H1 (cell line): ENCODE measurements around the gene BTG2. TPM values are rescaled to one million over a fixed set of nuclear protein-coding genes. Genes with fewer than 3 reads are reported as not detected.

Experiments used
- CTCF ChIA-PET: fragments of 300-600 bp; sonication (Branson Sonifier 250); formaldehyde crosslinking; loops from one replicate; lab custom pipeline; 2021; ENCODE audit not compliant: partially characterized antibody; lab: Charles Lee
- POLR2A ChIA-PET: fragments of 300-600 bp; sonication (Branson Sonifier 250); formaldehyde crosslinking; loops from one replicate; lab custom pipeline; 2021; ENCODE audit warnings: inconsistent platforms; ENCODE audit not compliant: partially characterized antibody; lab: Charles Lee
- DNase-seq, 2 experiments: peaks; one replicate each; pipeline versions ENCODE4 v3.0.0 to v3.0.0-alpha.2; 2010 to 2022; ENCODE audit warnings: low spot score in 2 of 2, low read depth in 1 of 2, mixed read lengths in 1 of 2
- FAIRE-seq: peaks from 2 replicates; lab custom pipeline; 2011; peaks lifted over from hg19 to GRCh38; lab: Jason Lieb, UNC
- H2AFZ ChIP-seq: 2 replicates; pipeline ENCODE4 v1.8.1; 2012; ENCODE audit warnings: low read length, inconsistent platforms
- H2AK5ac ChIP-seq: 2 replicates; pipeline ENCODE4 v1.6.1; 2013; ENCODE audit warnings: low read depth, low read length
- H2BK120ac ChIP-seq: replicated peaks from 2 replicates; pipeline ENCODE3; 2013; ENCODE audit warnings: low read depth, low read length, inconsistent platforms
- H2BK12ac ChIP-seq: 2 replicates; pipeline ENCODE4 v1.6.1; 2013; ENCODE audit warnings: low read depth, low read length
- H2BK15ac ChIP-seq: 2 replicates; pipeline ENCODE4 v1.6.1; 2013; ENCODE audit warnings: low read length
- H2BK20ac ChIP-seq: 2 replicates; pipeline ENCODE4 v1.6.1; 2013; ENCODE audit warnings: low read length
- H2BK5ac ChIP-seq: 2 replicates; pipeline ENCODE4 v1.6.1; 2013; ENCODE audit warnings: low read depth, low read length
- H3K14ac ChIP-seq: 2 replicates; pipeline ENCODE4 v1.6.1; 2013; ENCODE audit warnings: inconsistent platforms; ENCODE audit not compliant: insufficient read length
- H3K18ac ChIP-seq: 2 replicates; pipeline ENCODE4 v1.6.1; 2013; ENCODE audit warnings: low read length; ENCODE audit errors: extremely low read depth
- H3K23ac ChIP-seq: 2 replicates; pipeline ENCODE4 v1.6.1; 2013; ENCODE audit warnings: inconsistent platforms; ENCODE audit not compliant: insufficient read length
- H3K23me2 ChIP-seq: 2 replicates; pipeline ENCODE4 v1.6.1; 2013; ENCODE audit warnings: low read depth, low read length
- H3K27ac ChIP-seq: 2 replicates; pipeline ENCODE4 v1.6.1; 2011; ENCODE audit warnings: low read depth, low read length, inconsistent platforms
- H3K27me3 ChIP-seq, 4 experiments: replicated peaks in 1 of 4; 1 replicate in 1 of 4; 2 replicates in 3 of 4; pipeline versions ENCODE4 v1.6.1 to v1.8.1; 2011 to 2013; ENCODE audit warnings: low read length in 3 of 4, mild to moderate bottlenecking in 3 of 4, inconsistent platforms in 2 of 4, mixed read lengths in 2 of 4, moderate library complexity in 1 of 4; ENCODE audit not compliant: control insufficient read depth in 3 of 4, insufficient read depth in 3 of 4; ENCODE audit errors: extremely low read depth in 1 of 4
- H3K36me3 ChIP-seq, 4 experiments: 2 replicates each; pipeline versions ENCODE4 v1.6.1 to v1.8.1; 2011 to 2013; ENCODE audit warnings: mild to moderate bottlenecking in 4 of 4, low read length in 3 of 4, moderate library complexity in 2 of 4, control low read depth in 1 of 4, inconsistent platforms in 1 of 4; ENCODE audit not compliant: insufficient read depth in 4 of 4, control insufficient read depth in 2 of 4
- H3K4ac ChIP-seq: replicated peaks from 2 replicates; pipeline ENCODE3; 2013; ENCODE audit warnings: low read length, low read depth, mixed read lengths, inconsistent platforms; ENCODE audit not compliant: insufficient read length
- H3K4me1 ChIP-seq, 4 experiments: replicated peaks in 1 of 4; 1 replicate in 1 of 4; 2 replicates in 3 of 4; pipeline versions ENCODE4 v1.6.1 to v1.8.1; 2011 to 2013; ENCODE audit warnings: low read length in 3 of 4, inconsistent platforms in 2 of 4, mixed read lengths in 1 of 4; ENCODE audit not compliant: insufficient read depth in 4 of 4, control insufficient read depth in 3 of 4
- H3K4me2 ChIP-seq, 2 experiments: 2 replicates each; pipeline versions ENCODE4 v1.6.1 to v1.8.1; 2011 to 2013; ENCODE audit warnings: low read depth in 2 of 2, low read length in 2 of 2, control low read depth in 1 of 2, inconsistent platforms in 1 of 2, mild to moderate bottlenecking in 1 of 2; ENCODE audit not compliant: insufficient read depth in 1 of 2
- H3K4me3 ChIP-seq, 4 experiments: fragments of 200-600, 300-600 bp in 1 of 4; sonication (generic), shearing (Covaris generic), sonication (Bioruptor Twin) in 1 of 4; 2 replicates each; pipeline versions ENCODE4 v1.5.1 to v1.8.1; 2011 to 2016; ENCODE audit warnings: low read length in 4 of 4, low read depth in 3 of 4, control low read depth in 2 of 4, inconsistent platforms in 2 of 4, mild to moderate bottlenecking in 2 of 4, mixed read lengths in 1 of 4, moderate library complexity in 1 of 4; ENCODE audit not compliant: insufficient read depth in 2 of 4; ENCODE audit errors: extremely low read depth in 1 of 4
- H3K56ac ChIP-seq: replicated peaks from 2 replicates; pipeline ENCODE3; 2013; ENCODE audit warnings: low read depth, mild to moderate bottlenecking, mixed read lengths, low read length, inconsistent platforms; ENCODE audit not compliant: insufficient read length
- H3K79me1 ChIP-seq: 2 replicates; pipeline ENCODE4 v1.6.1; 2013; ENCODE audit warnings: low read depth, low read length, control low read depth
- H3K79me2 ChIP-seq, 2 experiments: 2 replicates each; pipeline versions ENCODE4 v1.6.1 to v1.8.1; 2012 to 2013; ENCODE audit warnings: low read length in 2 of 2, mild to moderate bottlenecking in 2 of 2, inconsistent platforms in 1 of 2; ENCODE audit not compliant: insufficient read depth in 2 of 2, control insufficient read depth in 1 of 2
- H3K9ac ChIP-seq, 4 experiments: replicated peaks in 1 of 4; 1 replicate in 1 of 4; 2 replicates in 3 of 4; pipeline versions ENCODE4 v1.6.1 to v1.8.1; 2011 to 2013; ENCODE audit warnings: low read depth in 3 of 4, low read length in 3 of 4, control low read depth in 2 of 4, mild to moderate bottlenecking in 2 of 4, moderate library complexity in 2 of 4, inconsistent platforms in 1 of 4; ENCODE audit errors: extremely low read depth in 1 of 4
- H3K9me3 ChIP-seq, 2 experiments: 2 replicates each; pipeline versions ENCODE4 v1.6.1 to v1.8.1; 2012 to 2013; ENCODE audit warnings: mild to moderate bottlenecking in 2 of 2, moderate library complexity in 2 of 2, control low read depth in 1 of 2, inconsistent platforms in 1 of 2, low read depth in 1 of 2, low read length in 1 of 2, mixed read lengths in 1 of 2; ENCODE audit not compliant: insufficient read depth in 2 of 2
- H4K20me1 ChIP-seq, 2 experiments: replicated peaks in 1 of 2; 2 replicates each; pipeline versions ENCODE3 to v1.8.1; 2011 to 2013; ENCODE audit warnings: inconsistent platforms in 2 of 2, low read length in 2 of 2, mild to moderate bottlenecking in 1 of 2; ENCODE audit not compliant: insufficient read depth in 2 of 2, control insufficient read depth in 1 of 2
- H4K5ac ChIP-seq: 2 replicates; pipeline ENCODE4 v1.6.1; 2013; ENCODE audit warnings: low read length, low read depth, mixed read lengths, inconsistent platforms; ENCODE audit not compliant: insufficient read length
- H4K8ac ChIP-seq: 2 replicates; pipeline ENCODE4 v1.8.0; 2013; ENCODE audit warnings: mild to moderate bottlenecking, moderate library complexity, low read length, inconsistent platforms; ENCODE audit not compliant: insufficient read depth; ENCODE audit errors: extremely low read depth
- H4K91ac ChIP-seq: replicated peaks from 2 replicates; pipeline ENCODE3; 2013; ENCODE audit warnings: low read length, mixed read lengths, inconsistent platforms; ENCODE audit not compliant: insufficient read length
- PHF8 ChIP-seq: fragments of 200-600 bp; sonication (generic); conservative IDR thresholded peaks from 2 replicates; pipeline ENCODE4 v1.7.1; 2012; ENCODE audit warnings: low read depth, mild to moderate bottlenecking, inconsistent platforms, low read length, moderate library complexity
- SIRT6 ChIP-seq: IDR thresholded peaks from one replicate; pipeline ENCODE4 v1.7.1; 2012; ENCODE audit warnings: low read length, inconsistent platforms
- WGBS, 2 experiments: shearing (Covaris generic) in 1 of 2; methylation state at CpG; one replicate each; pipeline versions ENCODE4 v1.1.6 to v1.1.7; 2013 to 2015; ENCODE audit warnings: low lambda C conversion rate in 2 of 2, mixed read lengths in 2 of 2, inconsistent platforms in 1 of 2, low coverage in 1 of 2, missing lambda C conversion rate in 1 of 2; ENCODE audit not compliant: insufficient replicate concordance in 2 of 2, insufficient coverage in 1 of 2, insufficient read length in 1 of 2; ENCODE audit errors: extremely low coverage in 1 of 2, missing lambda C conversion rate in 1 of 2; 5-methylcytosine and 5-hydroxymethylcytosine counted together
- polyA plus RNA-seq, 7 experiments: library from polyadenylated mRNA; depleted of rRNA in 3 of 7; stranded (reverse) in 5 of 7; unstranded in 2 of 7; fragments of >200 nt in 5 of 7; fragments of 200-250 nt in 2 of 7; gene quantifications; 1 replicate in 5 of 7; 2 replicates in 1 of 7; 4 replicates in 1 of 7; pipeline versions ENCODE4 v1.2.1 to v1.2.3, GENCODE V29; 2011 to 2013; ENCODE audit warnings: missing spikeins in 2 of 7, mixed read lengths in 2 of 7
- total RNA-seq: library from RNA; stranded (reverse); fragmentation: NEBNext Ultra II Directional; extraction: Animal tissue kit (Norgen Biotek cat#: 25700); gene quantifications from 2 replicates; pipeline ENCODE4 v1.2.1, GENCODE V29; 2021

Gene BTG2
- total and polyA plus RNA-seq, 2 of the 8 experiments (the other 6 are each of a cell fraction or from before 2014, with no cell fraction given) = 4.8 to 11.0 TPM

- Histone ChIP-seq H3K18ac (no peak overlapping the region), H2BK120ac (no peak overlapping the region), H2BK20ac (no peak overlapping the region), H3K23ac (no peak overlapping the region), H3K4me1 (peaks cover 15 to 34% (median 22%) of the 10 kb centered on the region in 4 experiments), H2AFZ (no peak overlapping the region), H2AK5ac (peak overlapping the region; percentile 79), H3K27me3 (peaks cover 0 to 20% (median 13%) of the 10 kb centered on the region in 4 experiments; a peak in 4 of 7 replicates), H3K4ac (no peak overlapping the region), H3K4me3 (peak overlapping the region in 2 of 4 experiments; percentile 21 to 53; a peak in 2 of 8 replicates), H4K91ac (no peak overlapping the region), H4K8ac (peak overlapping the region; percentile 60; the same call in 1 of the 2 replicates), H3K36me3 (no peaks in the 10 kb centered on the region), H3K27ac (peak overlapping the region; percentile 49; the same call in 1 of the 2 replicates), H4K20me1 (no peaks in the 10 kb centered on the region), H3K14ac (no peak overlapping the region), H2BK15ac (no peak overlapping the region), H3K56ac (no peak overlapping the region), H3K23me2 (no peaks in the 10 kb centered on the region; the same call in 1 of the 2 replicates), H3K79me2 (no peaks in the 10 kb centered on the region), H3K9ac (peak overlapping the region in 3 of 4 experiments; percentile 54 to 69 (median 69); a peak in 4 of 7 replicates), H3K9me3 (no peaks in the 10 kb centered on the region), H3K79me1 (no peaks in the 10 kb centered on the region), H2BK12ac (peak overlapping the region; percentile 88; the same call in 1 of the 2 replicates), H2BK5ac (no peak overlapping the region; the same call in 1 of the 2 replicates), H4K5ac (no peak overlapping the region), H3K4me2 (peak overlapping the region; percentile 69 to 75)
- TF ChIP-seq PHF8 = peak; percentile 18; the same call in 1 of the 2 replicates
- TF ChIP-seq SIRT6 = no peak
- POLR2A ChIA-PET = interaction anchor here (1.2 to 2.6 kb wide), 4 partner anchors 9 to 18 kb away, joined by 3 to 8 read pairs (median 6); no protein-coding TSS in a partner anchor
- CTCF ChIA-PET = interaction anchor here (0.6 to 39.0 kb wide), 6 partner anchors 17 to 1211 kb away, joined by 3 to 785 read pairs (median 8); no protein-coding TSS in a partner anchor
- DNase-seq = no peak
- FAIRE-seq = no peak
- 74% methylated on average over 2 of the region's 2 CpGs; no CpG with 5 or more reads in 1 of the 2 experiments for WGBS, 2 experiments
Observed at GRCh38 chr1:203289982-203290260, 15.4 kb upstream of the BTG2 start.
